SK-N-SH (cell line): ENCODE results near the gene TOX2.

Source experiments
- JUND ChIP-seq: IDR thresholded peaks from 2 replicates; pipeline ENCODE4 v1.4.0; 2012
- TAF1 ChIP-seq: IDR thresholded peaks from 2 replicates; pipeline ENCODE4 v1.6.1; 2012; ENCODE audit warnings: low read depth, mild to moderate bottlenecking, low read length, moderate library complexity, borderline replicate concordance
- TF ChIP-seq, protein P1 (sequence below): fragments of 200-600 bp; sonication (generic); IDR thresholded peaks from 2 replicates; pipeline ENCODE4 v1.6.1; 2017; ENCODE audit warnings: antibody characterized with exemption, mild to moderate bottlenecking, moderate library complexity

DNA sequence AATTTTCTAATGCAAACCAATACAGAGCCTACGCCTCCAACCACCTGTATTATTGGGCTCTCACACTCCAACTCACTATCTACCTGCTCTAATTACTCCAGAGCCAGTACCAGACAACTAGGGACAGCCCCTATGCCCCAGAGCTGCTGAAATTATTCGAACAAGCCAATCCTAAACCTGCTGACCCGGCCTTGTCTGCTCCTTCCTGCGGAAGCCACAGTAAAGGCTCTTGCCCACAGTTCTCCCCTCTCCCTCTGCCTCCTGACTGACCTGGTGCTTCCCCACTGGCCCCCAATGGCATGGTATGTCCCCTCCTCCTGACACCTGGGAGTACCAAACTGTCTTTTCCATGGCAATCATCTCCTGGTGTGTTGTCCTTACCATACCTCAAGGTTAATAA lies 4.1 kb upstream of the TOX2 start:
- TF ChIP-seq, protein P1, sequence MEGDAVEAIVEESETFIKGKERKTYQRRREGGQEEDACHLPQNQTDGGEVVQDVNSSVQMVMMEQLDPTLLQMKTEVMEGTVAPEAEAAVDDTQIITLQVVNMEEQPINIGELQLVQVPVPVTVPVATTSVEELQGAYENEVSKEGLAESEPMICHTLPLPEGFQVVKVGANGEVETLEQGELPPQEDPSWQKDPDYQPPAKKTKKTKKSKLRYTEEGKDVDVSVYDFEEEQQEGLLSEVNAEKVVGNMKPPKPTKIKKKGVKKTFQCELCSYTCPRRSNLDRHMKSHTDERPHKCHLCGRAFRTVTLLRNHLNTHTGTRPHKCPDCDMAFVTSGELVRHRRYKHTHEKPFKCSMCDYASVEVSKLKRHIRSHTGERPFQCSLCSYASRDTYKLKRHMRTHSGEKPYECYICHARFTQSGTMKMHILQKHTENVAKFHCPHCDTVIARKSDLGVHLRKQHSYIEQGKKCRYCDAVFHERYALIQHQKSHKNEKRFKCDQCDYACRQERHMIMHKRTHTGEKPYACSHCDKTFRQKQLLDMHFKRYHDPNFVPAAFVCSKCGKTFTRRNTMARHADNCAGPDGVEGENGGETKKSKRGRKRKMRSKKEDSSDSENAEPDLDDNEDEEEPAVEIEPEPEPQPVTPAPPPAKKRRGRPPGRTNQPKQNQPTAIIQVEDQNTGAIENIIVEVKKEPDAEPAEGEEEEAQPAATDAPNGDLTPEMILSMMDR, result no peak
- TF ChIP-seq JUND, result no peak
- TF ChIP-seq TAF1, result no peak
